HT-29 (cell line): Measurements from ENCODE around the gene SRRM1. TPM values are rescaled to one million over a fixed set of nuclear protein-coding genes. Genes with fewer than 3 reads are reported as not detected.
"Not testable (repeated sequence)": the region's sequence is repeated elsewhere in the genome, so short reads cannot be mapped to it uniquely, and the experiment has no call there.

ENCODE experiments used
- DNase-seq: peaks from one replicate; pipeline ENCODE4 v3.0.0-alpha.2; 2015; ENCODE audit warnings: low spot score
- small RNA-seq: library from RNA; depleted of rRNA; stranded (forward); fragments of <200 nt; gene quantifications from one replicate; pipeline ENCODE3, GENCODE V24; 2014
- total RNA-seq: library from RNA; depleted of rRNA; stranded (reverse); fragments of >200 nt; shearing (Covaris generic); gene quantifications from 2 replicates; pipeline ENCODE4 v1.2.3, GENCODE V29; 2014; rRNA removed

Gene SRRM1
- total RNA-seq, 1 experiment from 2014 or later = 25.3 TPM

DNA sequence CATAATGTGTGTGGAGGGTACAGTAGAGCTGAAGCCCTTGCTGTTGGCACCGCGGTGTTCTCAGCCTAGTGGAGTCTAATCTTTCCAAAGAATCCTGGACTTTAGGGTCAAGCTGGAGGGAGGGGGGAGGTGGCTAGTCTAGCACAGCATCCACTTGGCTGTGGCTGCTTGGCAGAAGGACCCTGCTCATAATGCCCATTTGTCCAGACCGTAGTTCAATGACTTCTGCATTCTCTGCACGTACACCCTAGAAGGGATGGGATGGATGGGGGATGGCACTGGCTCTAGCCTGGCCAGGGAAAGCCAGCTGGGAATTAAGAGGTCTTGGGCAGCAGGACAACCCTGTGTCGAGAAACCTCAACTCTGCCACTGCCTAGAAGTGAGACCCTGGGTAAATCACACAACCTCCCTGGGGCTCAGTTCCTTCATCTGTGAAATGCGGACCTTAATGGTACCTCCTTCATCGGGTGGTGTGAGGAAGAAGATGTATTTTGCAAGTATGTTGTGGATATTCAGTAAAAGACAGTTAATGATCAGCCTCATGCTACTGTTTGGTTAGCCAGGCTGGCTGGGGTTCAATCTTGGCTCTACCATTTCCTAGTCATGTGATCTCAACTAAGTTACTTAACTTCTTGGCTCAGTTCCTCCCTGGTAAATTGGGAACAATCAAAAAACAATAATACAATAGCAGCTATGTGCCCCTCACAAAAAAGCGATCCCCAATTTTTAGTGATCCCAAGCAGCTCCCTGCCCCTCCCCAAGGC is 75.0 kb downstream of the SRRM1 start:
- DNase-seq = no peak

DNA sequence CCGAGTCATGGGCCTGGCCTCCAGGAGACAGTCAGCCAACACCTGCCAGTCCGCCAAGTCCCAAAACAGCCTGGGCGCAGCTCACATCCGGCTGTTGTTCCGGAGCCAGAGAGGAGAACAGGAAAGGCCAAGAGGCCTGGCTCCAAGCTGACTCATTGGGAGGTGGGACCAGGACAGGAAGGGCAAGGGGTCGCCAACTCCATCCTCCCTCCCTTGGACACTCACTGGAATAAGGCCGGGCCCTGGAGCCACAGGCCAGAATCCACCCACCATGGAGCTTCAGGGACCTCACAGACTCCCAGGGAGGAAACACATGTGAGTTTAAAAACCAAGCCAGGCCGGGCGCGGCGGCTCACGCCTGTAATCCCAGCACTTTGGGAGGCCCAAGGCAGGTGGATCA is 77.0 kb downstream of the SRRM1 start:
- DNase-seq = no peak

DNA sequence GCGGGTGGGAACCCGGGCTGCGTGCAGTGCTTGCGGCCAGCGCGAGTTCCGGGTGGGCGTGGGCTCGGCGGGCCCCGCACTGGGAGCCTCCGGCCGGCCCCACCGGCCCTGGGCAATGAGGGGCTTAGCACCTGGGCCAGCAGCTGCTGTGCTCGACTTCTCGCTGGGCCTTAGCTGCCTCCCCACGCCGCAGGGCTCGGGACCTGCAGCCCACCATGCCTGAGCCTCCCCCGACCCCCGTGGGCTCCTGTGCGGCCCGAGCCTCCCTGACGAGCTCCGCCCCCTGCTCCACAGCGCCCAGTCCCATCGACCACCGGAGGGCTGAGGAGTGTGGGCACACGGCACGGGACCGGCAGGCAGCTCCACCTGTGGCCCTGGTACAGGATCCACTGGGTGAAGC is 78.4 kb downstream of the SRRM1 start:
- DNase-seq = no peak

DNA sequence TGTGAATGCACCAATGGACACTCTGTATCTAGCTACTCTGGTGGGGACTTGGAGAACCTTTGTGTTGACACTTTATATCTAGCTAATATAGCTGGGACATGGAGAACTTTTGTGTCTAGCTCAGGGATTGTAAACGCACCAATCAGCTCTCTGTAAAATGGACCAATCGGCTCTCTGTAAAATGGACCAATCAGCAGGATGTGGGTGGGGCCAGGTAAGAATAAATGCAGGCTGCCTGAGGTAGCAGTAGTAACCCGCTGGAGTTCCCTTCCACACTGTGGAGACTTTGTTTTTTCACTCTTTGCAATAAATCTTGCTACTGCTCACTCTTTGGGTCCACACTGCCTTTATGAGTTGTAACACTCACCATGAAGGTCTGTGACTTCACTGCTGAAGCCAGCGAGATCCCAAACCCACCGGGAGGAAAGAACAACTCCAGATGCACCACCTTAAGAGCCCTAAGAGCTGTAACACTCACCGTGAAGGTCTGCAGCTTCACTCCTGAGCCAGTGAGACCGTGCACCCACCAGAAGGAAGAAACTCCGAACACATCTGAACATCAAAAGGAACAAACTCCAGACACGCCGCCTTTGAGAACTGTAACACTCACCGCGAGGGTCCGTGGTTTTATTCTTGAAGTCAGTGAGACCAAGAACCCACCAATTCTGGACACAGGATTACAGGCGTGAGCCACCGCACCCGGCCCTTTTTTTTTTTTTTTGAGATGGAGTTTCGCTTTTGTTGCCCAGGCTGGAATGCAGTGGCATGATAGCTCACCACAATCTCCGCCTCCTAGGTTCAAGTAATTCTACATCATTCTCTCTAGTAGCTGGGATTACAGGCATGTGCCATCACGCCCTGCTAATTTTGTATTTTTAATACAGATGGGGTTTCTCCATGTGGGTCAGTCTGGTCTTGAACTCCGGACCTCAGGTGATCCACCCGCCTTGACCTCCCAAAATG is 79.3 kb downstream of the SRRM1 start:
- not testable (repeated sequence) for DNase-seq

Small RNAs within 50 kb of the gene (small RNA-seq; reads per million reads assigned to genes)
- not detected for gene RF00019

Other genes with a start within 250 kb of the SRRM1 start
- gene STPG1, start 229.5 kb upstream of the SRRM1 start, total RNA-seq = 5.3 and 5.4 TPM in 2 replicates
- 25.2 and 29.4 TPM in 2 replicates for gene NIPAL3, start 227.5 kb upstream of the SRRM1 start, total RNA-seq
- 10.9 and 13.2 TPM in 2 replicates for gene RCAN3, start 140.5 kb upstream of the SRRM1 start, total RNA-seq
- gene NCMAP, start 87.2 kb upstream of the SRRM1 start, total RNA-seq = 1.8 and 2.0 TPM in 2 replicates
- 22.5 and 22.6 TPM in 2 replicates for gene CLIC4, start 102.1 kb downstream of the SRRM1 start, total RNA-seq